HG02938 (cell line): Measurements from ENCODE around the gene HOXA10.

Source experiments
- ATAC-seq: cut with Tn5 transposase; IDR thresholded peaks from one replicate; pipeline ENCODE4 v1.9.1; 2021; ENCODE audit warnings: mild to moderate bottlenecking, moderate library complexity; ENCODE audit not compliant: unreplicated experiment

HOXA10 gene

DNA sequence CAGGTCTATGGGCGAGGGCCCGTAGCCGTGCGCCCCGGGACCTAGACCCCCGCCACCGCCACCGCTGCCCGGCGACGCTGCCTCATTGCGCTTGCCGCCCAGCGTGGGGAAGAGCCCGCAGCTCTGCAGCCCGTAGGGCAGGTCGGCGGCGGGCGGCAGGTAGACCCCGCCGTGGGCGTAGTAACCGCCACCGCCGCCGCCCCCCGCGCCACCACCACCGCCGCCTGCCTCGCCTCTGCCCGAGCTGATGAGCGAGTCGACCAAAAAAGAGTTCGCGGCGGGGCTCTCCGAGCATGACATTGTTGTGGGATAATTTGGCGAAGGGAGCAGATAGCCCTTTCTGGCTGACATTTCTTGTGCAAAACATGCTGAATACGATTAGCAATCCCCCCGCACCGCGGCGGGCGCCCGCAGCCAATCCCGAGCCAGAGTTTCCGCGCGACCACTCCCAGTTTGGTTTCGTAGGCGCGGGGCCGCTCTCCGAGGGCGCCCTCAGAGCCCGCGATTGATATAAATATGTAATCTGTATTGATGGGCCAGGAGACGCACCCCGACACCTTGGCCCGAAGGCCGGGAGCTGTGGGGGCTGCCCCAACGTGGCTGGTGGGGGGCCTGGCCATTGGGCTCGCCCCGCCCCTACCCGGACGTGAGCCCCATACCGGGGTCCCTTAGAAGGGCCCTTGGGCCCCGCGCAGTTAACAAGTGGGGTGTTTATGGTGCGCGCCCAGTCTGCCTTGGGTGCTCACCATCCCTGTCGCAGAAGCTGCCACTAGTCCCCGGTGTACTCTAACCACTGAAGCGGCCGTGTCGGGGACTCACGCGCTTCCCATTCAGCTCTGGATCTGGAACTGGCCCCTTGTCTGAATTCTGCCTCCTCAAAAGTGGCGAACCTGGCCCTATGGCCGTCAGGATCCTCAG is at the start of gene HOXA10:
TSS of gene HOXA10 (minus strand) at position 365 of the 918 bp plus-strand sequence. CDS start at position 351, 14 bp downstream.
- ATAC-seq, result no peak

DNA sequence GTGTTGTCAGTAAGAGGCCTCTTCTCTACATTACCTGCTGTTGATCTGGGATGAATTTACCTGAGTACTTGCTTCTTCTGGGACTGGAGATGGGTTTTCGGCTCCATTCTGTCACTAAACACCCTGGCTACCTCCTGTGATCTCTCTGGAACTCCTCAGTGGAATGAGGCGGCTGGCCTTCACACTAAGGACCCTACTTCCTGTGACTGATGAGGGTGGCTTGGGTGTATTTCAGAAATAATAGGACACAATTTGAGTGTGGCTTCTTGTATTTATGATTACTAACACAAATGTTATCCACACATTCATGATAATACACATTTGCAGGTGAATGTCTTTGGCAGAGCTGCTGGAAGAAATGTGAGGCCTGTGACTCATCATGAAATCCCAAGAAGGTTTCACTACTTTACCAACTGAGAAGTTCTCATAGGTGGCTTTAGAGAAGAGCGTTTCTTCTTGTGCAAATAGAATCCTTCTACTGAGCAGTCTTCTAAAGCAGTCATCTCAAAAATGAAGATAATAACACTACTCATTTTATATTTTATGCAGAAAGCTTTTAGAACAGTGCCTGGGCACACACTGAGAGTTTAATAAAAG is 47.2 kb upstream of the HOXA10 start:
- no peak for ATAC-seq

DNA sequence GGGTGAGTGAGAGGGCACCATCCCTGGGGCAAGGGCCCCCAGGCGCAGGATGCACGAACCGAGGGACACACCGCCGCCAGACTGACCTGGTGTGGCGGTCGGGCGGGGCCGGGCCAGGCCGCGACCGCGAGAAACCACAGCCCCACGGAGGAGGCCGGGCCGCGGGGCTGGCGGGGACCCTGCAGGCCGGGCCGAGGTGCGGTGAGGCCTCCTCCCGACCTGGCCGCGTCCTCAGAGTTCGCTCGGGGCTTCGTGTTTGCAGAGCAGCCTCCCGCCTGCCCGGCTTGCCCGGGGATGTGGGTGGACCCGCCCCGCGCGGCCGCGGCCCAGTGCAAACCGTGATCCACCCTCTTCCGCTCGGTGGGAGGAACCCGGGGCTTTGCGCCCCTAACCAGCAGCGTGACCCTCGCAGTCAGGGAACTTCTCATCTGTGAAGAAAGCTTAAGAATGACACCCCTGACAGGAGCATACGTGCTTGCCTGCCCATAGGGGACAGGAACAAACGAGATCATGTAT is 46.4 kb upstream of the HOXA10 start:
- ATAC-seq, result no peak

DNA sequence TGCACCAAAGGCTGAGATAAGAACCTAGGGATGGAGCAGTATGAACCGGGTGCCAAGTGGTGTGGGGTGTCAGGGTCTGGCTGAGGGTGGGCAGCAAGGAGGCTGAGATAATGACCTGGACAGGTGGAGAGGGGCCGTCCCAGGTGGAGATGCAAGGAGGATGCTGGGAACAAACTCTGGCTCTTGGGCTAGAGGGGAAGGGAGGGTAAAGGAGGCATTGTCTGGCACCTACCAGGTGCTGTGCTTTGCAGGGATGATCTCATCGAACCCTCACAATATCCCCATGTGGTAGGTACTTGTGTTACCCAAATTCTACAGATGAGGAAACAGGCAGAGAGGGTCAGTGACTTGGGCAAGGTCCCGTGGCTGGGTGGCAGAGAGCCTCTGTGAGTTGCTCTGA is 45.7 kb upstream of the HOXA10 start:
- no peak for ATAC-seq

DNA sequence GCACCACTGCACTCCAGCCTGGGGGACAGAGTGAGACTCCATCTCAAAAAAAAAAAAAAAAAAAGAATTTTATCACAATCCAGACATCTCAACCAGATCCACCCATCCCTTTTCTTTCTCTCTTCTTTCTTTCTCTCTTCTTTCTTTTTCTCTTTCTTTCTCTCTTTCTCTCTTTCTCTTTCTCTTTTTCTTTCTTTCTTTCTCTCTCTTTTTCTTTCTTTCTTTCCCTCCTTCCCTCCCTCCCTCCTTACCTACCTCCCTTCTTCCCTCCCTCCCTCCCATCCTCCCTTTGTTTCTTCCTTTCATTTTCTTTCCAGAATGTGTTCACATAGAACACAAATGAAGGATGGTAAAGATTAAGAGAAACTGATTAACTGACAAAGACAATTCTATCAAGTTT is 43.8 kb upstream of the HOXA10 start:
- no peak for ATAC-seq

DNA sequence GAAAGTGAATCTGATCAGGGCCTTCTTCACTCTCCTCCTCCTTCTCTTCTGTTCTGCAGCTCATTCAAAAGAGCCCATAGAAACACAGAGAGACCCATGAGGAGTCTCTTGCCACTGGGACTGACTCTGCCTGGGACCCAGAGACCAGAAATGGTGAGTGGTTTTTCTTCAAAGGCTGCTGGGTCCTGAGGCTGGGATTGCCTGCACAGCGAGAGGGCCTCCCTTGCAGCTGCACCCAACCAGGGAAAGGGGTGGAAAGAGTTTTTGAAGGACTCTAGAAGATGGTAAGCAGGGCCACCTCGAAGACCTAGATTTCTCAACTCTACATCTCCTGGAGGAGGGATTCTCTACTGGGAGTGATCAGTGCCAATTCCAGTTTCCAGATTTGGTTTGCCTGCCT is 41.2 kb upstream of the HOXA10 start:
- ATAC-seq, result no peak

DNA sequence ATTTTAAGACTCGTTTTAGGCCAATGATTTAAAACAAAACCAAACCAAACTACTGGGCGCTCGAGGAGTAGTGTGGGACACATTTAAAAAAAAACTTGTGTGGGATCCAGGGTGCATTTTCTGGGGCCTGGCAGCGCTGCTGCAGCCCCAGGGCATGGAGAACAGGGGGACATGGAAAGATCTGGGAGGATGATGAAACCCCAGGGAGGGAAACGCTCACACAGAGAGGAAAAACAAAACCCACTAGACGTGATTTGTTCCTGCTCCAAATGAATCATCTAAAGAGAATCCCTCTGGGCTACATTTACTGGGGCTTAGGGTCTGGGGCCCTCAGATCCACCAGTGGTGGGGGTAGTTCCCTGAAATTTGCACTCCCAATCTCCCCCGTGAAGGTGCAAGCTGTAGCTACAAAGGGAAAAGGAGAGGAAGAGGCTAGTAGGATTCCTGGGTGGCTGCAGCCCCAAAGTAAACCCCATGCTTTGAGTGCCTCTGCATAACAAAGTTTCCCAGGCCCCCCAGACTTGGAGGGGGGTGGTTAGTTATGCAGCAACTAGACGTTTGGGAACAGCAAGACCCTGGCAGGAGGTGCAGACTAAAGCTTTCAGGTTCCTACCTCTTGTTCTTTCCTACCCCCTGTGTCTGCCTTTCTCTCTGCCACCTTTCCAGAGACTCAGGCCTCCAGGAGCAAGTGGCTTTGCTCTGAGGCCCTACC is 40.3 kb upstream of the HOXA10 start:
- ATAC-seq, result no peak

DNA sequence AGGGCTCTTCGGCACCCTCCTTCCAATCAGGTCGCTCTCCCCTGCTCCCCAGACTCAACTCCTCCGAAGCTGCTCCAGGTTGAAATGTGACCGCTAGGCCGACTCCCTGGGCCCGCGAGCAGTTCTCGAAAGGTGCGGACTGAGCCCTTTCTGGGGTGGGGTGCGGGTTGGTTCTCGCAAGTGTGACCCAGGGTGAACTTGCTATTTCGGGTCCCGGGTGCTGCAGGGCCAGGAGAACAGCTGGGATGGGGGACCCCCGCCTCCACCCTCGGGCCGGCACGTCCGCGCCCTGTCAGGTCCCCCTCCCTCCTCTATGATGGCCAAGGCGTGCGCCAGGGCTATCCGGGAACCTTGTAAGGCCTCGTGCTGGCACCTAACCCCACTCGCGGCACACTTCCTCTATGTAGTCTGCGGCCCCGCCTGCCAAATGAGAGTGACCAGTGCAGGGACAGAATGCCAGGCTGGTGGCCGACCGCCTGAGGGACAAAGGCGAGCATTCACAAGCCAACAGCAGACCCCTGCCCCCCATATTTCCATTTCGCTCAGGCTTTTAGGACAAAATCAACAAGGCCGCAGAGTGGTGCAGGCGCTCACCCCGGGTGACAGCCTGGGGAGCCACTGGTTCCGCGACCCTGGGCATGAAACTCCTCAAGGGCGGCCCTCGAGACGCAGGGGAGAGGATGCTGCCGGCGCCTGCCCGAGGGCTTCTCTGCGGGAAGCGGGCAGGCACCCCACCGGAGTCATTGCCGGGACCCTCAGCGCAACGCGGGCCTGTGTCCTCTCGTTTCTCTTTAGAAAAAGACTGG is 39.5 kb upstream of the HOXA10 start:
- no peak for ATAC-seq

DNA sequence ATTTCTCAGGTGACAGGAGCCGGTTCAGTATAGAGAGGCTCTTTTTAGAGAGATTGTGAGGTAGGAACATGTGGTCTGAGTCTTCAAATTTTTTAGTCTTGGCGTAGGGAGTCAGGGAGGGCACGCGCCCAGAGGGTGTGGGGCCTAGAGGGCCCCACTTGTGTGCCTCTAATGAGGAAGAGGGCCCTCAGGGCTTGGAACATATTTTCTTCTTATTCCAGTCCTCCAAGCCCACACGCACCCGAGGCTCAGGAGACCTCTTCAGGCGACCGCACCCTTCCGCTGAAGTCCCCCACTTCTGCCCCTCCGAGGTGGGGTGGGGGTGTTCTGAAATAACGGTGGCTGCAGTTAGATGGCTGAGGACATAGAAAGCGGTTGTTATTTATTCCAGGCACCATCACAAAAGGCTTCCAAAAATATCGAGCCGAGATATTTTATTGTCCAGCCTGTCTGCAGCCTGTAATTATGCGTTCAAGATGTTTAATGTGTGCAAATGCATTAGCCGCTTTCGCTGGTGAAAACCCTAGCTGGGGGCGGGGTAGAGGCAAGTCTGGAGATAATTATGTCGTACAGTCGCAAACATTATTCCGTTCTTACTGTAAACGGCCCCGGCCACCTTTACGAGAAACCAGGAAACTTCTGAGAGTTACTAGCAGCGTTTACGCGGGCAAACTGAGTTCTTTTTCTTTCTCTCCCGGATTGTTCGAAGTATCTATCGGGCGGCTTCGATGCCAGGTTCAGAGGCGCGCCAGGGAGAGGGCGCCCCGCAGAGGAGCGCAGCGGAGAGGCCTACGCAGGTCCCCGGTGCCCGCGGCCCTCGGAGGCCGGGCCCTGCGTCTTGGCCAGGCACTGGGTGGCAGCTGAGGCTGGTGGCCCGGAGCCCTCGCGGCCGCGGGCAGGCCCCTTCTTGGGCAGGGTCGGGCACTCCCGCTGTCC is 38.6 kb upstream of the HOXA10 start:
- no peak for ATAC-seq

DNA sequence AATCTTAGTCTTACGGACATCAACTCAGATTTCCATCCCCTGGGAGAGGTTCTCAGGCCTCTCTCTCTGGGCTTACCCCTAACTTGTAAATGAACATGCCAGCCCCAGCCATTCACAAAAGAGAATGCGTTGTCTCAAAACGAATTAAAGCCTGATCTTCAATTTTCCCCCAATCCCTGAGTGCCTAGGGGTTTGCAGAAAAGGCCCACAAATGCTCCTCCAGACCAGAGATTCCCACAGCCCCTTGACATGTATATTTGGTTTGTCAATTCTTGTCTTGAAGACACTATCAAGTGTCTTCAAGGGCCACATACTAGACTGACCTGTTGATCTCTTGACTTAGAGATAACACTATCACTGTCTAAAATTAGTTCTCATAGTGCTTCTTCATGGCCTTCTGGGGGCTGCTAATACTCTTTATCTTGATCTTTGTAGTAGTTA is 37.7 kb upstream of the HOXA10 start:
- ATAC-seq, result no peak

DNA sequence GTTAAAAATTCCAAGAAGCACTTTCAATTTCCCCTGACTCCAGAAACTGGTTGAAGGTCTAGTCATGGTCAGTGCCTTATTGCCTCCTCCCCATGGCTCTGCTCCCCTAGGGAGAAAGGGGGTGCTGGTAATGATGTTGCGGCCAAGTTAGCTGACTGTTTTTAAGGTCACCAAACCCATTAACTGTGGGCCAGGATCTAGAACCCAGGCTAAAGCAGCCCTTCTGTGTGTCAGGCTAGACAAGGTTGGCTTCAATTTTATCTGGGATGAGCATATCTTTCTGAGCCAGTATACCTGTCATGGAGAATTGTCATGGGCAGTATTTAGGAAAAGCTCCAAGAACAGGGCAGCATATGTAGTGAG is 36.9 kb upstream of the HOXA10 start:
- ATAC-seq, result no peak

DNA sequence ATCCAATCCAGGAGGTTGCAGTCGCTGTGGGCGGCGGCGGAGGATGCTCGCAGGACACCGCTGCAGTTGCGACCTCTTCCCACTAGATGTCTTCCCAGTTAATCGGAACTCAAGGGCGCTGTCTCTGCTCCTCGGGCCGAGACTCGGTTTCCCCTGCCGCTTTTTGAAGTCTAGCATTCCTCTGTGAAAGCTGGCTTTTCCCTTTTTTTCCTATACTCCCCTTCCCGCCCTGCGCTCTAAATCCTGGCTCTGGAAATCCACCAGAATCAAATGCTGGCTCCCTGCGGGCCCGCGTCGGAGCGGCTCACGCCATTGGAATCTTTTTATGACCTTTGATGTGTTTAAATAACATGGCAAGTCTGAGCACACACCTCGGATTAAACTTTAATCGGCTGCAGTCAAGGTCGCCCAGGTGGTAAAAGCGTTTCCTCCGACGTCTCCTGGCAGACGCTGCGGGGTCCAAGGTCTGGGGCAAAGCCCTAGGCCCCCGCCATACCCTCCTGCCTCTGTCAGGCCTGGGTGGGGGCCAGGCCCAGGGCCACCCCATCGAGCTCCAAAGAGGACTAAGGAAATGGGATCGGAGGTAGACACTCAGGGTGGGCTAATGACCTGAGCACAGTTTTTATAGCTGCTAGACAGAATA is 36.4 kb upstream of the HOXA10 start:
- ATAC-seq, result no peak

DNA sequence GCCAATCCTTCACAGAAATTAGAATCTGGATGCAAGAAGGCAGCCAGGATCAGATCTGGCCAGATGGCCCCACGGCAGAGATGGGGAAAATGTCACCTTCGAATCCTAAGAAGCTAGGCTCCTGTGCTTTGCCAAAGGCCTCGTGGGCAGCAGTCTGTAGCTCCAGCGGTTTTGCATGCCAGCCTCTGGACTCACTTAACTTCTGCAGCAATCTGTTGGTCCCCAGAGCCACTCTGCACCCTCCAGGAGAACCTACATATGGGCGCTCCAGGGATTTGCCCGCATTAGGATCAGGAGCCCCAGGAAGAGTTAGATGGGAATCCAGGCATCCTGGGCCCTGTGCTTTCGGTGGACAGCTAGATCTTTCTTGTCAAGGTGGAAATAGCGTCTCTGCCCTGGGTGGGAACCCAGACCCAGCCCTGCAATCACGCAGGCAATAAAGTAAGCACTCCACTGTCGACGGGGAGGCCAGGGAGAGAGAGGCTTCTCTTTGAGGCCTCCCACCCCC is 35.9 kb upstream of the HOXA10 start:
- ATAC-seq, result no peak

DNA sequence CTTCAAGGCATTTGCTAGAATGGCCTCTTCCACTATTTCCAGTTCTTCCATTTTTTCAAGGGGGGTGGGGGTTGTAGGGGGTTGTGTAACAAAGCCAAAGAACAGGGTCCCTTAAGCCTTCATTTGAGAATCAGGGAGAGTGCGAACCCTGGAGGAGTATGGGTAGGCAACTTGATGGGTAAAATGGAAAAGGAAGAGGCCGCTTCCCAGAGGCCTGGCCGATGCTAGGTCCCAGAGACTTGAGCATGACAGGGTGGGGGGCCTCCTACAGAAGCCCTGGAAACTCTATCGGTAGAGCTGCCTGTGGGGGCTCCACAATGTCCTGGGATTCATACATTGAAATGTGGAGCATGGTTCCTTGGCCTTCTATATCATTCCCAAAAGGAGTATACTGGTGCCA is 34.9 kb upstream of the HOXA10 start:
- ATAC-seq, result no peak

DNA sequence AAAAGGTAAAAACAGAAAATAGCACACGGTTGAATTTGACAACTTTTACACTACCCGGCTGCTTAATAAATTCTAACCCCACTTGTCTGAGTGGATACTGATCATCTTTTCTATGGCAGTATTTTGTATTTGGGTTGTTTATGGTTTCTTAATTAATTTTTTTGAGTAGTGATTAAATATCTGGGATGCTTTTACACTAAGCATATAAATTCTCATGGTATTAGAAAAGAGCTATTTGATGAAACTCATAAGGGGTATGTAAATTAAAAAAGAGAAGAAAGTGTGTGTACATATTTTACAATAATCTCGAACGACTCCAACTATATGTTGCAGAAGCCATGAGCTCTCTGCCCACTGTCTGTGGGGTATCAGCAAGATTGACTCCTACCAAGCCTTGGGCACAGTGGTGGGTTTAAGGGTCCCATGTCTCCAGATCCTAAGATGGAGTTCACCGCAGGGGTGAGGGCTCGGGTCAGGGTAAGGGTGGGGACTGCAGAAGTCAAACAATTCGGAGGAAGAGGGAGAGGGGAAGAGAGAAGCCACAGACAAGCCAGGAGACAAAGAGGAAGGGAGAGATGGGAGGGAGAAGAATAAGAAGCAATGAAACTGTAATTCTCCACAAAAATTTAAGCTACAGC is 33.3 kb upstream of the HOXA10 start:
- ATAC-seq, result no peak

DNA sequence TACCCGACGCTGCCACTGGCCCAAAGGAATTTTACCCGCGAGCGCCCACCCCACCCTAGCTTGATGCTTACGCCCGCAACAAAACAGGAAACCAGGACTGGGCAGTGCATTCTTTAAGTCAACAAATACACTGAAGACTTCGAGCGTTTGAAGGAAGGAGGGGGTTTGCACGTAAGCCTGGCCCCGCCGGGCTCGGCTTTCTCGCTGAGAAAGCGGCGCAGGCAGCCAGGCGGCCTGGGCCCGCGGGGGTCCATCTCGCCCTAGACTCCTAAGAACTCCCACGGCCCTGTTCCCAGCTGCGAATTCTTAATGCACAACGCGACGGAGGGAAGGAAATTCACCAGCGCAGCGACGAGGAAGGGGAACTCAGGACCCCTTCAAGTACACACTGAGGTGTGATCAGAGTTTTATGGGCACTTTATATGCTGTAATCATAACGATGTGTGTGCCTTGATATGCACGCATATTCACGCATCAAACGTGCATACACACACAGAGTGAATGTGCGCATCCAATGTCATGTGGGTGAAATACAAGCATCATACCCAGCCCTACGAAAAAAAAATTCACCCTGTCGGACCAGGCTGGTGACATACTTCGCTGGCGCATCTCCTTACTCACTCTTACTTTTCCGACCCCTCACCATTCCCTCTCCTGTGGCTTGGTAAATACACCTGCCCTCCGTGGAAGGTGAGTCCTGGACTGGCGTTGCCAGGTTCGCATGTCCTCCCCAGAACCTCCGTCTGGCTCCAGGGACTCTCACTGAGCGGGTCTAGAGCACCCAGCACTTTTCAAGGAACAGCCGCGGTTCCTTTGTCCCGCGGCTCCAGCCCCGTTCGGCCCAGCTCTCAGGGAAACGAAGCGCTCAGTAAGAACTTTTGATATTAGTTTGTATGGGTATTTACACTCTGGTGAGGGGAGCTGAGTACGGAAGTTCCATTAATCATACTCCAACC is 31.5 kb upstream of the HOXA10 start:
- no peak for ATAC-seq

DNA sequence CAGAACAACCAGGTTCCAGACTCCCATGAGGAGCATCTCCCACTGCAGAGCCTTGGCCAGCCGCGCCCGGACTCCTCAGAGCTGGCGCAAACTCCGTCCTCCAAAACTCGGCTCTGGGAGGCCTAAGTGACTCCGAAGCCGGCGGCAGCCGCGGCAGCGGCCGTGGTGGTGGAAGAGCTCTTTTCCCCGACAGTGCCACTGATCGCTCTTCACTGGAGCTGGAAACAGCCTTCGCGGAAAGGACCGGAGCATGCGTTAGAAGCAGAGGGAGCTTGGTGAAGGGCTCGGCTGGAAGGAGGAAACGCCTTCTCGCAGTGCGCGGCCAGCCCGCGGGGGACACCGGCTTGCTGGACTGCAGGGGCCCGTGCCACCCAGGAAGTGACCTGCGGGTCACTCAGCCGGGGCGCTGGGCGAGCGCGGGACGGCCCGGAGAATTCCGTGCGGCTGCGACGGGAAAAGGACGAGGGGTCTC is 30.8 kb upstream of the HOXA10 start:
- ATAC-seq, result no peak
